Loucy (cell line): Measurements from ENCODE around the gene HEXD.

Experiments used
- EZH2phosphoT487 ChIP-seq: fragments of 200-600 bp; IDR thresholded peaks from 2 replicates; pipeline ENCODE4 v1.6.1; 2018; ENCODE audit warnings: antibody characterized with exemption, mild to moderate bottlenecking, moderate library complexity, borderline replicate concordance
- TF ChIP-seq, protein P1 (sequence below): fragments of 200-600 bp; sonication (generic); conservative IDR thresholded peaks from 2 replicates; pipeline ENCODE4 v1.5.1; 2014; ENCODE audit warnings: mild to moderate bottlenecking, antibody characterized with exemption, low read length

DNA sequence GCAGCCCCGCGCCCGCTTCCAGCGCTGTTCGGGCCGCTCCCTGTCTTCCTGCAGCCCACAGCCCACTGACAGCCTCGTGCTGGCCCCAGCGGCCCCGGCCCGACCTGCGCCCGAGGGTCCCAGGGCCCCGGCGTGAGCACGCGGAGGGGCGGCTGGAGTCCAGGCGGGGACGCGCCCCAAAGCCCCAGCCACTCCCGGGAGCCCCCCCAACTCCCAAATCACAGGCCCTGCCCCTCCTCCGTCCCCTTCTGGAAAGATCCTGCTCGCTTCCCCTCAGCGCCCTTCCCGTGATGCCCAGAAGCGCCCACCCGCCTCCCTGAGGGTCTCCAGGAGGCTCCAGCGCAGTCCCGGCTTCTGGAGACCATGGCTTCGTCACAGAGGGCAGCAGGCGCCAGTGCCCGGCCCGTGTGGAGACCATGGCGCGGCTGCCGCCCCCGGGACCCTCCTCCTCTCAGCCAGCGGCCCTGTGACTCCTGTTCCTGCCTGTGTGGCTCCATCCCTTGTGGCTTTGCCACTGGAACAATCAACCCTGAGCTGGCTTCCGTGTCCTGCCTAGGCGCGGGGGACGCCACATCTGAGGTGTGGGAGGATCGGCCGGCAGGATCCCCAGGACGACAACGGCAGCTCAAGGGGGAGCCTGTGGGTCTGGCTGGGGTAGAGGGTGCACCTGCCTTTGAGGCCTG is 42.6 kb upstream of the HEXD start:
- TF ChIP-seq, protein P1, sequence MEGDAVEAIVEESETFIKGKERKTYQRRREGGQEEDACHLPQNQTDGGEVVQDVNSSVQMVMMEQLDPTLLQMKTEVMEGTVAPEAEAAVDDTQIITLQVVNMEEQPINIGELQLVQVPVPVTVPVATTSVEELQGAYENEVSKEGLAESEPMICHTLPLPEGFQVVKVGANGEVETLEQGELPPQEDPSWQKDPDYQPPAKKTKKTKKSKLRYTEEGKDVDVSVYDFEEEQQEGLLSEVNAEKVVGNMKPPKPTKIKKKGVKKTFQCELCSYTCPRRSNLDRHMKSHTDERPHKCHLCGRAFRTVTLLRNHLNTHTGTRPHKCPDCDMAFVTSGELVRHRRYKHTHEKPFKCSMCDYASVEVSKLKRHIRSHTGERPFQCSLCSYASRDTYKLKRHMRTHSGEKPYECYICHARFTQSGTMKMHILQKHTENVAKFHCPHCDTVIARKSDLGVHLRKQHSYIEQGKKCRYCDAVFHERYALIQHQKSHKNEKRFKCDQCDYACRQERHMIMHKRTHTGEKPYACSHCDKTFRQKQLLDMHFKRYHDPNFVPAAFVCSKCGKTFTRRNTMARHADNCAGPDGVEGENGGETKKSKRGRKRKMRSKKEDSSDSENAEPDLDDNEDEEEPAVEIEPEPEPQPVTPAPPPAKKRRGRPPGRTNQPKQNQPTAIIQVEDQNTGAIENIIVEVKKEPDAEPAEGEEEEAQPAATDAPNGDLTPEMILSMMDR: no peak
- no peak for TF ChIP-seq EZH2phosphoT487
